Measurements from ENCODE around the gene FRMD8.
"Not testable (repeated sequence)": the region's sequence is repeated elsewhere in the genome, so short reads cannot be mapped to it uniquely, and the experiment has no call there.

FRMD8 gene

DNA sequence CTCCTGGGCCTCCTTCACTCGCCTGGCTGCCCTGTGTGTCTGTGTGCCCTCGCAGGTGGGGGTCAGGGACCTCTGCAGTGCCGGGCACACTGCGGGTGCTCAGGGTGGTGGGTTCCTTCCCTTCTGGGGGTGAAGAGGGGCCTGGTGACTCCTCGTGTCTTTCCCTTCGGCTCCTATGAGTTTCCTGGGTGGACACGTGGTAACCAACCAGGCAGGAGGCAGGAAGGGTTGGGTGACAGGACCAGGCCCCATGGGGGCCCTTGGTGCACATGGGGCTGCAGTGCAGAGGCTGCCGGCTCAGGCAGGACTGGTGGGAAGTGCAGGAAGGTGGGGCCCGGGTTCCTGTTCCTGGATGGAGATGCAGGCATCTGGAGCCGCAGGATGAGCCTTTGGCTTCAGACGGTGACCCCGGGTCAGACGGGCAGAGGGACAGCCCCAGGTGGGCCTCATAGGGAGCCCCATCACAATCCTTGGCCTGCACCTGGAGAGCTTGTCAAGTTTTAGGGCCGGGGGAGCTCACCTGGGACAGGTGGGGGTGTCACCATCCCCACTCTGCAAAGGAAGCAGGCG is 9.6 kb downstream of the FRMD8 start:
- DNase-seq = no peak

DNA sequence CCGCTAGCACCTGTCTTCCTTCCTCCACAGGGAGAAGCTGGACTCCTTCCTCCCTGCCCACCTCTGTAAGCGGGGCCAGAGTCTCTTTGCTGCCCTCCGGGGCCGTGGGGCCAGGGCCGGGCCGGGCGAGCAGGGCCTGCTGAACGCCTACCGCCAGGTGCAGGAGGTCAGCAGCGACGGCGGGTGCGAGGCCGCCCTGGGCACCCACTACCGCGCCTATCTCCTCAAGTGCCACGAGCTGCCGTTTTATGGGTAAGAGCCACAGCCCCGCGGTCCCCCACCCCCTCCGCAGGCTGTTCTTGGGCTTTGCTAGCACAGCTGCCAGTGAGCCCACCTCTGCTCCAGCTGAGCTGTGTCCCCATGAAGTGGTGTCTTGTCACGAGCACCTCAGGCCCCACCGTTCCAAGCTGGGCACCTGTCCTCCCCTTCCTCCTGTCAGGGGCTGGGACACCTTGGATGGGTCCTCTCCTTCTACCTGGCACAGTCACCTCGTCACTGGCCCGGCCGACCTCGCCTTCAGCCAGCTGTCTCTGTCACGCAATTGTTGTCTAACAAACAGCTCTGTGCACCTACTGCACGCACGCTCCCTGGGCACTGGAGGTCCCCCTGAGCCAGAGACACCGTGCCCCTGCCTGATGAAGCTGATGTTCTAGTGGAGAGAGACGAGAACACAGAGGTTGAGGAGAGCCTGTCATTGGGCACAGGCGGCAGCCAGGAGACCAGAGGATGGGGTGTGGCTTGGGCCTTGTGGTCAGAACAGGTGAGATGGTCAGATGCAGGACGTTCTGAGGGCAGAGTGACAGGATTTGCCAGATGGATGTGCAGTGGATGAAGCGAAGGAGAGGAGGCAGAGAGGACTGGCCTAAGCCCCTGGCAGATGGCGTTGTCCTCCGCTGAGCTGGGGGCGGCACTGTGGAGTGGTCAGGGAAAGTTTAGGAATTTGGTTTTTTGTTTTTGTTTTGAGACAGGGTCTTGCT is 10.6 kb downstream of the FRMD8 start:
- no peak for DNase-seq

DNA sequence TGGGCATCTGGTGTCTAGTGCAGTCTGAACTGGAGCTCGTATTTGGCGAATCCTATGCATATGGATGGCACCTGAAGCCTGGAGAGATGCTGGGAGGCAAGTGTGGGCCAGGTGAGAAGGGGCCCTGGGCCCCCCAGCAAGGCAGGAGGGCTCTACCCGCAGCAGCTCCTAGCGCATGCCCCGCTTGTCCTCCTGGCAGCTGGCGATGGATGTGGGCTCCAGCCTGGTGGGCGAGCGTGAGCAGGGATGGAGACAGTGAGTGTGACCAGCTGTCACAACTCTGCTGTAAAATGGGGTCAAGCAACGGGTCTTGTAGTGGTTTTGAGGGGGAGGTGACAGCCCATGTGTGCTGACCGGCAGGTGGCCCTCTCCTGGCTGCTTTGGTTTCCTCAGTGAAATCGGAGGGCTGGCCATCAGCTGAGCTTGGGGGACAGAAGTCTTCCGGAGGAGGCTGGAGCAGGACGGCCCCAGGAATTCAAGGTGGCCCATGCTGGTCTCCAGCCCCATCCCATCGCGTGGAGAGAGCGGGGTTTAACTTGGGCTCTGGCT is 12.0 kb downstream of the FRMD8 start:
- DNase-seq = no peak

DNA sequence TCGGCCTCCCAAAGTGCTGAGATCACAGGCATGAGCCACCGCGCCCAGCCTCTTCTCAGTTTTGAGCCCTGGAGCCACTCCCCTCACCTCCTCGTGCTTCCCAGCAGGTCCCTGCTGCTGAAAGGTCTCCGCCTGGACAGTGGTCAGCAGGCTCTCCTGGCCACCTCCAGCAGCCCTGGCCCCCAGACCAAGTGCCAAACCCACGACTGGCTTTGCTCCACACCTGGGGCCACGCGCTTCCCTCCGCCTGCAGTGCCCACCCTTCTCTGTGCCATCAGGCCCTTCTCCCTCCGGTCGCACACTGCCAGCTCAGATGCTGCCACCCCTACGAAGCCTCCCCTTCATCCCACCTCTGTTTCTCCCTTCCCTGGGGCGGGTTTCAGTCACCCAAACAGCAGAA is 12.8 kb downstream of the FRMD8 start:
- no peak for DNase-seq

DNA sequence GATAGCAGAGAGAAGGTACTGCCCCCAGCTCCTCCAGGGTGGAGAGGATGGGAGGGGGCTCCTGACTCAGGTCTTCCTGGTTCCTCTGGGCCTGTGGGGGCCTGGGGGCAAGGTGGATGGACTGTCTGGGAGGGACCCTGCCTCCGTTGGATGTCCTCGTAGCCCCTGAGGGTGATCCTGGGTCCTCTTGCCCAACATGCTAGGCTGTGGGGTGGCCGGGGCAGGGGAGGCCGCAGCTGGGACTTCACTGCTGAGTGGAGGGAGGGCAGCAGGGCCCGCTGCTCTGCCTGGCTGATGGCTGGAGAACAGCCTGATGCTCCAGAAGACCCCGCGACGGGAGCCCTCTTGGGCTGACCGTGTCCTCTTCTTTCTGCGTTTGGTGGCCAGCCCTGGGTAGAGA is 13.4 kb downstream of the FRMD8 start:
- DNase-seq = no peak

DNA sequence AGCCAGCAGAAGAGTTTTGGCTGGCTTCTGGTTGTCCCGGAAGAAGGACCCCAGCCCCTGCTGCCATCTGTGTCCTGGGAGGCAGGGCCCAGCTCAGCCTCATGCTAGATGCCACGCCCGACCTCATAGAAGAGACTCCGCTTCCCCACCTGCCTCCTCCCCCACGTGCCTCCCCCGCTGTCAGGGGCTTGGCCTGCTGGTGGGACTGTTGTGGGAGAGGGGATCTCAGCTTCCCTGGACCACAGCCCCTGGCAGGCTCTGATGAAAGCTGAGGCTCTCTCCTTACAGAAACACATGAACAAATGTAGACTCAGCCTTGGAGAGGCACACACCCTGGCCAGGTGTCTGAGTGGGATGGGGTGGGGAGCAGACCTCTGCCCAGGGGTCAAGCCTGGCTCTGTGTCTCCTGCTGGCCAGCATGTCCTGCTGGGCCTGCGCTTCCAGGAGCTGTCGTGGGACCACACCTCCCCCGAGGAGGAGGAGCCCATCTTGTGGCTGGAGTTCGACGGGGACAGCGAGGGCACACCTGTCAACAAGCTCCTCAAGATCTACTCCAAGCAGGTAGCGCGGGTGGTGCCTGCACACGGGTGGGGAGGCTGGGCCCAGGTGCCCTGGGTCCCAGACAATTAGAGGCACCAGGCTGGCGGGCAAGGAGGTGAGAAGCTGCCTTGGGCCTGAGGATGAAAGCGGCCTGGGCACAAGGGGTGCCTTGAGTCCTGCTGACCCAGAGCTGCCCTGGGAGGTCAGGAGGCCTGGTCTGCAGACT is 14.1 kb downstream of the FRMD8 start:
- no peak for DNase-seq

DNA sequence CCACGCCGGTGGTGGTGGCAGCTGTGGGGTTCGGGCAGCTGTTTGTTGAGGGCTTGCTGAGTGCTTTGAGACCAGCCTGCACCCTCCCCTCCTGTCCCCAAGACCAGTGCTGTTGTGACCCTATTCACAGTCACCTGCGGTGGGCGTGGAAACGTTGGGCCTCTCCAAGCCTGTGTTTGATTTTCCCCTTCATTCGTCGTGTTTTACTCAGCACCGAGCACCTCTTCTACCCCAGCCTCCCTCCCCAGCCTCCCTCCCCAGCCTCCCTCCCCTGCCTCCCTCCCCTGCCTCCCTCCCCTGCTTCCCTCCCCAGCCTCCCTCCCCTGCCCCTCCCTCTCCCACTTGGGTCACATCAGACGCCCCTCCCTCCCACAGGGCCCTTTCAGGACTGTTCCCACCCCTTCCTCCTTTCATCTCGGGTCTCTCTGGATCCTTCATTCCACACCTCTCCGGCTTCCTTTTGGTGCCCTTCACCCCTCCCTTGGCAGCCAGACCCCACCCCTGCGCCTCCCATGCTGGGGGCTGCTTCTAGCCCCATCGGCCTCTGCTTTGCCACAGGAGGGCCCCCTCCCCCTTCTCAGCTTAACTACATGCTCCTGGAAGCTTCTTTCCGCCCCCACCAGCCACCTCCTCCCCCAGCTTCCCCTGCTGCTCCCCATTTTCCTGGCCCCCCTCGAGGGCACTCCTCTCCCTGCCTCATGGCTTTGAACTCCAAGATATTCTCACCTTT is 14.8 kb downstream of the FRMD8 start:
- DNase-seq = no peak

DNA sequence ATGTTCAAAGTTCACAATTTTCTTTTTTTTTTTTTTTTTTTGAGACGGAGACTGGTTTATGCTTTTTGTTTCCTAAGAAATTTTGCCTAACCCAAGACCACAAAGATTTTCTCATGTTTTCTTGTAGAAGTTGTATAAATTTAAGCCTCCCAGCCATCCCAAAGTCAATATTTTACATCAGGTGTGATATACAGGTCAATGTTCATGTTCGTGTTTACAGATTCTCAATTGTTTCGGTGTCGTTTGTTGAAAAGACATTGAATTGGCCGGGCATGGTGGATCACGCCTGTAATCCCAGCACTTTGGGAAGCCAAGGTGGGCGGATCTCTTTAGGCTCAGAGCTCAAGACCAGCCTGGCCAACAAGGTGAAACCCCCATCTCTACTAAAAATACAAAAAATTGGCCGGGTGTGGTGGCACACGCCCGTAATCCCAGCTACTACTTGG is 15.4 kb downstream of the FRMD8 start:
- no peak for DNase-seq

DNA sequence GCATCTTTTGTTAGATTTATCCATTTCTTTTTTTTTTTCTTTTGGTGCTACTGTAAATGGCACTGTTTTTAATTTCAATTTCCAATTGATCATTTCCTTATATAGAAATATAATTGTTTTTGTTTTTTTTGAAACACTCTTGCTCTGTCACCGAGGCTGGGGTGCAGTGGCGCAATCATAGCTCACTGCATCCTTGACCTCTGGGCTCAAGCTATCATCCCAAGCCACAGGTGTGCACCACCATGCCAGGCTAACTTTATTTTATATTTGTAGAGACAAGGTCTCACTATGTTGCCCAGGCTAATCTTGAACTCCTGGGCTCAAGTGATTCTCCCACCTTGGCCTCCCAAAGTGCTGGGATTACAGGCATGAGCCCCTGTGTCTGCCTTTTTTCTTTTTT is 16.4 kb downstream of the FRMD8 start:
- no peak for DNase-seq

DNA sequence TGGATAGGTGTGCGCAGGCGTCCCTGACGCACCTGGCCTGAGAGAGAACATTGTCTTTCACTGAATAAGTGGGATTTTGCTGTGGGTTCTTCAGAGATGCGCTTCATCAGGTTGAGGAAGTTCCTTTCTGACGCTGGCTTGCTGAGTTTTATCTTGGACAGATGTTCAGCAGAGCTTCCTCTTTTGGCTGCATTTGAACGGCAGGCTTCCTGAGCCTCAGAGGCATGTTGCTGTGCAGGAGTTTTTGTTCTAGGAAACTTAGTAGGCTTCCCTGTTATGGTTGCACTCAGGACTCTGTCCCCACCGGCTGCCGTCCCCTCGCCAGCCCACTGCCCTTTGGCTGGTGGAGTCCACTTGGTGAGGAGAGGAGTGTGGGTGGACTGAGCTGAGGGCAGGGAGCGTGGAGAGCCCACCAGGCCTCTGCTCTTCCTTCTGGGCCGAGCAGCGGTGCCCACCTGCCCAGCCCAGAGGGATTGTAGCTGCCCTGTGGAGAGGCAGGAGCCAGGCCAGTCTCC is 17.2 kb downstream of the FRMD8 start:
- DNase-seq = no peak

DNA sequence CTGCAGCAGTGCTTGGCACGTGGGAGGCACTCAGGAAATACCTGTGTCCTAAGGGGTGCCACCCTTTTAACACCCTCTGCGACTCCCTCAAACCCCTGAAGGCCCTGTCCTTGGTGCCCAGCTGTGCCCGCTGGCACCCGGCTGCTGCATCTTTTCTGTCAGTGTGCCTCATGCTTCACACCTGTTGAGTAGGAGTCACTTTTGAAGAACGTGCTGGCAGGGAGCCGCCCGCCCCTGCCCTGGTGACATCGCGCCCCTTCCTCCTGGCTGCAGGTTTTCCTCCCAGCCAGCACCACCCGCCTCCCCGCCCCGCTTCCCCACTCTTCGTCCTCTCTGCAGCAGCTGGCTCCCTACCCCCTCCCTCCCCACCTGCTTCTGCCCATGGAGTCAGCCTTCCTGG is 17.8 kb downstream of the FRMD8 start:
- DNase-seq = no peak

DNA sequence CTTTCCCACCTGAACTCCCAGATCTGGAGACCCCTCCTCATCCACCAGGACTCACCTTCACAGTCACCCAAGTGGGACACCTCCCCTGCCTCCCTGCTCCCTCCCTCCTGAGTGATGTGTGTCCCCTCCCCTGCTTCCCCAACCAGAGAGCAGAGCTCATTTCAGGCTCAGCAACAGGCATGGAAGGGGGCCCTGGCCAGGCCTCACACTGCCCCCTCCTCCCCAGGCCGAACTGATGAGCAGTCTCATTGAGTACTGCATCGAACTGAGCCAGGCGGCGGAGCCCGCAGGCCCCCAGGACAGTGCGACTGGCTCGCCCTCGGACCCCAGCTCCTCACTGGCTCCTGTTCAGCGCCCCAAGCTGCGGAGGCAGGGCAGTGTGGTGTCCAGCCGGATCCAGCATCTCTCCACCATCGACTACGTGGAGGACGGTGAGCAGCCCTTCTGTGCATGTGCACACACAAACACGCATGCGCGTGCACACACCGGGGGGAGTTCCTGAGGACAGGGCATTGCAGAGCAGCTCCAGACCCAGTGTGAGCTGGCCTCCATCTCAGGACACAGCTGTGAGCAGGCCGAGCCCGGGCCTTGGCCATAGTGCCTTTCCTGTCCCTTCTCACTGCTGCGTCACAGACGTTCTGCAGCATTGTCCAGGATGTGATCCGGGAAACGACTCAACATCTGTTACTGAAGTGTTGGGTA is 18.4 kb downstream of the FRMD8 start:
- no peak for DNase-seq

DNA sequence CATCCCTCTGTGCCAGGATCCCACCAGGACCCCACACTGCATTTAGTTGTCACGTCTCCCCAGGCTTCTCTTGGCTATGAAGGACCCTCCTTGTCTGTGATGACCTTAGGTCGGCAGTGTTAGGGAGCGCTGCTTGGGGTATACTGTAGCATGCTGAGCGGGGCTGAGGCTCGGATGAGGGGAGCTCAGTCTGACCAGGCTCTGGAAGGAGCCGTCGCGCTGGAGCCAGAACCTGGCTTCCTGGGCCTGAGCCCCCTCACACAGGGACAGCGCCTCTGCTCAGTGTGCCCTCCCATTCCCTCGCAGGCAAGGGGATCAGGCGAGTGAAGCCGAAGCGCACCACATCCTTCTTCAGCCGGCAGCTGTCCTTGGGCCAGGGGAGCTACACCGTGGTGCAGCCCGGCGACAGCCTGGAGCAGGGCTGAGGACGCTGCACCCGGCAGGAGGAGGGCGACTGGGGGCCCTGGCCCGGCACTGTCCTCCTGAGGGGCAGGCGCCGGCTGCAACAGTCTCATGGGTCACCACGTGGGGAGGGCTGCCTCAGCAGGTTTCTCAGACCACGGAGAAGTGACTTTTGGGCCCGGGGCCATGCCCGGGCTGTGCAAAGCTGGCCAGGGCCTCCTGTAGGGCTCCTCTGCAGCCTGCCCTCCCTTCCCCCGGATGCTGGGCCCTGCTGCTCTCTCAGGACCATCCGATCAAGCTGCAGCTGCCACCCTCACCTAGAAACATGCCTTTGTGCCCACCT is 24.7 kb downstream of the FRMD8 start:
- DNase-seq = no peak

DNA sequence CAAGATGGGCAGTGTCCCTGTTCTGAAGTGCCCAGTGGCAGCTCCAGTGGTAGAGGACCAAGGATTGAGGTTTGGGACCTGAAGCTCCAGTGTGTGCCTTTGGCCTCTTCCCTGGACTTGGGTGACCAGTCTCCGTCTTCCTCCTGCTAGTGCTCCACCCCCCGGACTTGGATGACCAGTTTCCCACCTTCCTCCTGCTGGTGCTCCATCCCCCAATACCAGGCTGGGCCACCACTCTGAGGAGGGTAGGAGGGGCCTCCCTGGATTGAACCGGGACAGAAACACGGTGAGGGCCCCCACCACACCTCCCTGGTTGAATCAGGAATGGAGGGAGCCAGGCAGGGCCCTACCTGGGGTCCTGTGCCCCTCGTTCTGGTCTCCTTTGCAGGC is 25.2 kb downstream of the FRMD8 start:
- no peak for DNase-seq

DNA sequence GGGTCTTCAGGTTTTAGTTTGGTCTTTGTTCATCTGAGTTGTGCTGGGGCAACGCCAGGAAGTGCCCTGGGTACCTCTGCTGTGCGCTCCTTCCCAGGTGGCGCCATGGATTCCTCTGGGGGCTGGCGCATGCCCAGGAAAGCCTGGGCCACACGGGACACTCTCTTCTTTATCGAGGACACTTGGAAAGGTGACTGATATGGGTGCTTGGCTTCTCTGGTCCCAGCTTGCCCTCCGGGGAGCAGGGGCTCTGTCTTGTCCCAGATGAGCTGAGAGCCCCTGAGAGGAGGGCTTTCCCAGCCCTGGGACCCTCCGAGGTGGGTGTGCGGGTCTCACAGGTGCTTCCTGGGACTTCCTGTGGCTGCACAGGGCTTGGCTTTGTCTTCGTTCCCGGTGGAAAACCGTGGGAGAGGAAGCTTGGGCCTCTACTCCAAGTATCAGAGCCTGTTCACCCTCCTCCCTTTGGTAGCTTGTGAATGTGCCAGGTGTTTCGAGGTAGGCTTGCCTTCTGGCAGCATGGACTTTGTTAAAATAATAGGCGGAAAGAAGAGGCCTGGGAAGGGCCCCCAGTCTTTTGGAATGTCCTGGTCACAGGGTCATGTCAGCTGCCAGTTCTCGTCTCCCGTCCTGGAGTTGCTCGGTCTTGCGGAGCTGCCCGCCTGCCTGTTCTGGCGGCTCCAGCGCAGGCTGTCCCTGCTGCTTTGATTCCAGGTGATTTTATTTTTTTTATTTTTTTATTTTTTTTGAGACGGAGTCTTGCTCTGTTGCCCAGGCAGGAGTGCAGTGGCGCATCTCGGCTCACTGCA is 26.0 kb downstream of the FRMD8 start:
- DNase-seq = no peak

DNA sequence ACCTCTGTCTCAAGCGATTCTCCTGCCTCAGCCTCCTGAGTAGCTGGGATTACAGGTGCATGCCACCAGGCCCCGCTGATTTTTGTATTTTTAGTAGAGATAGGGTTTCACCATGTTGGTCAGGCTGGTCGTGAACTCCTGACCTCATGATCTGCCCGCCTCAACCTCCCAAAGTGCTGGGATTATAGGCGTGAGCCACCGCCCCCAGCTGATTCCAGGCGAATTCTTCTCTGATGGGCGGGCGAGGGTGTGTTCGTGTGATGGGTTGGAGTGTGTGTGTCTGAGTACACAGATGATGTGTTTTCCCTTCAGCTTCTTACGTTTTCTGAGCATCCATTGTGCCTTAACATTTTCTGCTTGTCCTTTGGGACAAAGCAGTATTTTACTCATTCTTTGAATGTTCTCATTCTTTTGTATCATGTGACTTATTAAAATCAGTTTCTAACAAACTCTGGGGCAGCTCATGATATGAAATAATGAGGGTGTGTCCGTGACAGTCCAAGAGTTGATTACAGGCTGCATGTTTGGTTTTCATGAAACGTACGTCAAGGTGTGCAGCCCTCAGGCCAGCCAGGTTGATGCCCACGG is 26.7 kb downstream of the FRMD8 start:
- not testable (repeated sequence) for DNase-seq

DNA sequence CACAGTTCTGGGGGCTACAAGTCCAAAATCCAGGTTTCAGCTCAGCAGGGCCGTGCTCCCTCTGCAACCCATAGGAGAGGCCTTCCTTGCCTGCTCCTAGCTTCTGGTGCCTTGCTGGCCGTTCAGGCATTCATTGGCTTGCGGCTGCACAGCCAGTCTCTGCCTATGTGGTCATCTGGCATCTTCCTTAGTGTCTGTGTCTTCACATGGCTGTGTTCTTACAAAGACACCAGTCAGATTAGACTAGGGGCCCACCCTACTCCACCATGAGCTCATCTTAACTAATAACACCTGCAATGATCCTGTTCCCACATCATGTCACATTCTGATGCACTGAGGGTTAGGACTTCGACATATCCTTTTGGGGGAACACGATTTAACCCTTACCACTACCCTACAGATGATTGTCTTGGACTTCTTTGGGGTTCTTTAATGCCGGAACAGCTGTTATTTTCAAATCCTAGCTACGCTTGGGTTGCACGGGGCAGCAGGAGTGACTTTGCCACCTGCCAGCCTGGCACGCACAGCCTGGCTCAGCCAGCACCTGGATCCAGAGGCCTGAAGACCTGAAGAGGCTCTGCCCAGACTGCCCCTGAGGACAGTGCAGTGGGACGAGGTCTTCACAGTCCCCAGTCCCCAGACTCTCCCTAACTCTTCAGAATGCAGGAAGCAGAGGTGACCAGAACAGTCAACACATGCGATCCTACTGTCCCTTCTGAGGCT is 28.5 kb downstream of the FRMD8 start:
- no peak for DNase-seq

DNA sequence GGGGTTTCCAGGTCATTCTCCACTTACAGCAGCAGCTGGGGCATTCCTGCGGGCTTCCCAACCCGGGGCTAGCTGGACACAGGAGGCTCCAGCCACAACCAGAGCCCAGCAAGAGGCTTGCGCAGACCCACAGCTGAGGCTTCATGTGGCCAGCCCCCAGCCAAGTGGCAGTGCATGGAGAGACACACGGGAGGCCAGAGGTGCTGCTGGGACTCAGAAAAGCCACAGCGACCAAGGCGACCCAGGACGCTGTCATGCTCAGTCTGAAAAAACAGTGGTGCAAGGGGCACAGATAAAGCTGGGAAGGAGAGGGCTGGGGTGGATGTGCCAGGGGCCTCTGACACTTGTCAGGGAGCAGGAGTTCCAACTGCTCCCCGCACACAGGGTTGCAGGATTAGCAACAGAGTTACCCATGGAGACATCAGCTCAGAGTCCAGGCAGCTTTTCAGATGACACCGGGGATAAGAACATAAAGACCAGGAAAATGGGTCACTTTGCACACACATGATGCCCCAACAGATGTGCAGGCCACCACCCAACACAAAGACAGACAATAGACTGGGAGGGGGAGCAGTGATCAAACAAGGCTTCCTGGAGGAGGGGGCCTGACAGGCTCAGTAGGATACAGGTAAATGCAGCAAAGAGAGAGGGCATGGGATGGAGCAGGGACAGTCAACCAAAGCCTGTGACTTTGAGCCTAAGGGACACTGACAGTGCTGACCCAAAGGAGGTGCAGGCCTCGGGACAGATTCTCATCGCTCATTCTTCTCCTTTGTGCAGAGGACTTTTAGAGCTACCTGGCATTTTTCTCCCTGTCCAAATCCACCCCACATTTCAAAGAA is 29.3 kb downstream of the FRMD8 start:
- no peak for DNase-seq

All from DMS79 treated with DMSO at 0.1 percent for 48 hours (cell line).